Activated T-cell treated with anti-CD3 and anti-CD28 coated beads, Interleukin-2, amount 50 U/mL, for 4 hours (primary cell): ENCODE data around the gene SERINC1. TPM values are rescaled to one million over a fixed set of nuclear protein-coding genes. Genes with fewer than 3 reads are reported as not detected.

Experiments used
- ATAC-seq, 2 donors: fragments of 200-7000 bp; cut with Tn5 transposase; one replicate each; pipeline ENCODE4 v1.10.0; 2021
- DNase-seq: peaks from one replicate; pipeline ENCODE4 v3.0.0-alpha.2; 2020
- H3K27me3 Mint-ChIP-seq: one replicate; pipeline ENCODE4 v1.8.0; 2021; ENCODE audit warnings: low read depth, mixed read lengths
- H3K36me3 Mint-ChIP-seq: one replicate; pipeline ENCODE4 v1.8.0; 2022; ENCODE audit warnings: mixed read lengths; ENCODE audit not compliant: insufficient read depth
- H3K4me1 Mint-ChIP-seq: one replicate; pipeline ENCODE4 v1.8.0; 2021; ENCODE audit warnings: low read depth, mixed read lengths
- H3K4me3 Mint-ChIP-seq: one replicate; pipeline ENCODE4 v1.8.0; 2021; ENCODE audit warnings: mild to moderate bottlenecking, moderate library complexity, mixed read lengths
- H3K9me3 Mint-ChIP-seq: one replicate; pipeline ENCODE4 v1.8.0; 2021; ENCODE audit warnings: mixed read lengths
- total RNA-seq, 3 donors: library from RNA; stranded (reverse); gene quantifications; one replicate each; pipeline ENCODE4 v1.2.1, GENCODE V29; 2021

SERINC1 gene
- total RNA-seq, 3 donors from 2014 or later, result 40.0 to 56.8 (median 46.7) TPM

DNA sequence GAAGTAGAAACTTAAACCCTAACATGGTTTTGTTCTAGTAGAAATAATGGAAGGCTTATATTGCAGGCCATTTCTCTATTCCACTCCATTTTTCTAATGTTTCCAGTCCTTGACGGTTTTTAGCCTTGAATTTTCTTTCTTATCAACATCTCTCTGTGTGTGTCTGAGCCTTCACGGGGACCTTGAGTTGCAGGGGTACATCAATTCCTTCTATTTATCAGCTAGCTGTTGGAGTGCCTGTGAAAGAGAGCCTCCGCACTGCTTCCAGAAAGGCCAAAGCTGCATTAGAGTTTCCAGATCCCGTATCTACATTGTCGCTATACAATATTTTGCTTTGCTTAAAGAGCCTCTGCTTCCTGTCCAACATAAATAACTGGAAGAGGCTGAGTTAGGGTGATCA is 77.6 kb downstream of the SERINC1 start:
- H3K36me3 Mint-ChIP-seq, result no peaks in the 10 kb centered on the region
- no peaks in the 10 kb centered on the region for H3K9me3 Mint-ChIP-seq
- DNase-seq (no peak), ATAC-seq (no peak)
- H3K4me1 Mint-ChIP-seq, result peaks cover 2% of the 10 kb centered on the region
- H3K27me3 Mint-ChIP-seq, result no peaks in the 10 kb centered on the region
- H3K4me3 Mint-ChIP-seq, result no peak overlapping the region

DNA sequence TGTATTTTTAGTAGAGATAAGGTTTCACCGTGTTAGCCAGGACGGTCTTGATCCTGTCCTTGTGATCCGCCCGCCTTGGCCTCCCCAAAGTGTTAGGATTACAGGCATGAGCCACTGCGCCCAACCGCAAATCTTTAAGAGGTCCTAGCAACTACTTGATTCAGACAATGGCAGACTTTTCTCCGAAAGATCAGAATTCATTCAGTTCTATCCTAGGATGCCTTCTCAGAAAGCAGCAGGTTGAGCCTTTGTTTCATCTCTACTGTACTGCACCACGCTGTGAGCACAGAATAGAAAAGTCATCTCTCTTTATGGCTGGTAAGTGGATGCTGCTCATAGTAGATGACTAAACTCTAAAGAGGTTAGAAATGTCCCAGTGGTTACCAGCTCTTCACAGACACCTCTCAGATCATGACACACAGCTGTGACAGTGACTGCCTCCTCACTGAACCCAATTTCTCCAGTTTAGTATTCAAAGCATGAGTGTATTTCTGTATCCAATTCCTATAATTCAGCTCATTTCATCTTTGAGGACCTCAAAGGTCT is 78.2 kb downstream of the SERINC1 start:
- H3K27me3 Mint-ChIP-seq, result no peaks in the 10 kb centered on the region
- DNase-seq (no peak), ATAC-seq (peak; percentile 96 to 99)

More for the DNA sequence above, 78.2 kb downstream of the SERINC1 start:
- Mint-ChIP-seq H3K9me3 (no peaks in the 10 kb centered on the region), H3K4me1 (peaks cover 1% of the 10 kb centered on the region), H3K36me3 (no peaks in the 10 kb centered on the region), H3K4me3 (no peak overlapping the region)

Other genes with a start within 250 kb of the SERINC1 start
- gene HSF2, start 72.2 kb downstream of the SERINC1 start, total RNA-seq, result 10 to 100 TPM; 15.2 to 19.1 (median 18.0) TPM
- under 1 TPM in 1 of 3 donors, not detected in 2; 0.56 TPM for gene PKIB, start 138.6 kb upstream of the SERINC1 start, total RNA-seq